ENCODE results near the gene WDR41.
"Not testable (repeated sequence)": the region's sequence is repeated elsewhere in the genome, so short reads cannot be mapped to it uniquely, and the experiment has no call there.

WDR41 gene

DNA sequence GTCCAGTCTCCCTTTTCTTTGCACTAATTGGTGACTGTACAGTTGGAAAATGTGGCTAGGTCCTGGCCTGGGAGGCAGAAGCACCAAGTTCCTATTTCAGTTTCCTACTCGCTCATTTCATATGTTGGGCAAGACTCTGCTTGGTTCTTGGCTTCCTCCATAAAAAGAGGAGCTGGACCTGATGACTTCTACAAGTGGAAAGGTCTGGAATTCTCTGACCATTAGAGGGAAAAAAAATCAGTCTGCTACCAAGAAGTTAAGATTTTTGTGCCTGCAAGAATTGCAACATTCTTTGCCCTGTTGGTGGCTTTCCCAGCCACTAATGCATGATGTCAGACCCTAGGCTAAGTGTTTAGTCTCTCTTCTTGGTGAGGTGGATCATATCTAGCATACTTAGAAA lies 91.5 kb downstream of the WDR41 start:
- no peak for DNase-seq

DNA sequence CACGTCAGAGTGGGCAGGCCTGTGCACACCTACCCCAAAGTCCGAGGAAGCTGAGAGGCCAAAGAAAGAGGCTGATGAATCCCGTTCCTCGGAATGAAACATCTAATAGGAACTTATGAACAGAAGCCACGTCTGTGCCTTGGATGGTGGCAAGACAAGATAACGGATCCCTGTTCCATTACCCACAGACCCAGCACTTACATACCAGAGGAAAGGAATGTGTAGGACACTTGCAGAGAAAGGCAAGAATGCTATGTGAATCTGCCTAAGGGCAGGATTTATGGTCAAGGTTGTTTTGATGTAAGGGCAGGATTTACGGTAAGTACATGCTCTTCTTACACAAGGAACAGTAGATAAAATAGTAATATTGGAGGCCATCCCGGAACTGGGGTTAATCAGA lies 93.2 kb downstream of the WDR41 start:
- DNase-seq, result no peak

DNA sequence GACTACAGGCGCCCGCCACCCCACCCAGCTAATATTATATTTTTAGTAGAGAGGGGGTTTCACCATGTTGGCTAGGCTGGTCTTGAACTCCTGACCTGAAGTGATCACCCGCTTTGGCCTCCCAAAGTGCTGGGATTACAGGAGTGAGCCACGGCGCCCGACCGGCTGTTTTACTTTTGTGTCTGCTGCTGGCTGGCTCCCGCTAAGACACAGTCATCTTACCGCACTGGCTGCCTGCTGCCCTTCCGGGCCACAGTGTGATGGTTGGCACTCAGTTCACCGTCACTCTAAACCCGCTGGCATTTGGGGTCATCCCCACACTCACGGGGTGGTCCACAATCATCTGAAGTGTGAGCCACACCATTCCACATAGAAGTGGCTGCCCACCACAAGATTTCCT lies 93.7 kb downstream of the WDR41 start:
- DNase-seq, result no peak

DNA sequence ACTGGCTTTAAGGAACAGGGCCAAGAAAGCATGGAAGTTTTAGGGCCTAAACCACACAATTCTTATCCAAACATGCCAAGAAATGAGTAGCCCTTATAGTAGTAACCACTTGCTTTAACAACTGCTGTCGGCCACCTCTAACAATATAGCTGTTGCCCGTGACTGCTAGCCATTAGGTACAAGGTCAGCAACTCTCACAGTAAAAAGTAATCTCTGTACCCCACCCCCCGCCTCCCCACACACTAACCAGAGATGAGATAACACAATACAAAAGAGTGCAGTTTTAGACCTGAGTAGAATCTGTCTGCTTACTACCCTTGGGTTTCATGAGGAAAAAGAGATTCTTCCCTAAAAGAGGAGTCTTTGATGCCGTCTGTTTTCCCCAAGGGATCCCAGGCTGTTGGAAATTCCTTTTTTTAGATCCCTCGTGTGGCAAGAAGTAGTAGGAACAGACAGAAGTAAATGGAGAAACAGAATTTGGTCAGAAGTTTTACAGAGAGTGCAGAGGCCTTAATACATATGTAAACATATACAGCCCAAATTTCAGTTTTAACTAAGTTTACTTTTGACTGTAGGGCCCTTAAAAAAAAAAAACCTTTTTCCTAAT lies 94.3 kb downstream of the WDR41 start:
- DNase-seq, result no peak

DNA sequence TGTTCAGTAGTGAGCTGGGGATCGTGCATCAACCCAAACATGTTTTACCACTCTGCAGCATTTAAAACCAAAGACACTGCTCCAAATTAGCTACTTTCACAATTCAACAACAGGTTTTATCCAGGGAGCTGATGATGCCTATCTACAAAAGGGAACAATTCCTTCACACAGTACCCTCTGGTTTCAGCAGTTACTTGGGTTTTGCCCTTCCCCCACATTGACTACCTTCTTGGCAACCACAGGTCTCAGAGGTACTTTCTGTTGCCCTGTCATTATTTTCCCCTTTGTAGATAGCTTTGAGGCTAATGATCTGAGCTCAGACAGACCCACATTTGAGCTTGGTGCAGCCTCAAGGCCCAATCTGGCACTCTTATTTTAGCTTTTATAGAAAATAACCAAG lies 96.1 kb downstream of the WDR41 start:
- no peak for DNase-seq

DNA sequence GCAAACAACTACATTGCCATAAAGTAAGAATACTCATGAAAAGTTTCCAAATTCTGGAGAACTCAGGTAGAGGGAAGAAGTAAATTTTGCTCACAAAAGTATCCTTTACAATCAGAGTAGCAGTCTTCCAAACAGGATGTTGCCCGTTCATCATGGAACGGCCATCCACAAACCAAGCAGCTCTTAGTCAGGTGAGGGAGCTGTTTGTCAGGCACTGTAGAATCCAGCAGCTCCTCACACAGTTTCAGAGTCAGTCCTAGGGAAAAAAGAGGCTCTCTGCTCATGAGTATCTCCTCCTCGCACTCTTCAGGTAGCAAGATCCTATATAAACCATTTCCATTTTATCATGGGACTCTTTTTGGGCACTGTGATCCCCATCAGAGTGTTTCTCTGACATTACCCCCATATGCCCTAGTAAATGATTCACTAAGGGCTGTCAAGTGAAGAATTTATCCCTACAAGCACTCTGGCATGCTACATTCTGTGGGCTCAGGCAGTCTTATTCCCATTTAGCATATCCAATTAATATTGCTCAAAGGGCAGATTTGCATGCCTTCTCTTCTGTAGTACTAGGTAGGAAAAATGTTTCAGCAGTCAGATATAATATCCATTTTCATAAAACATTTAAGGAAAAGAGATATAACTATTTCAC lies 97.9 kb downstream of the WDR41 start:
- DNase-seq, result no peak

DNA sequence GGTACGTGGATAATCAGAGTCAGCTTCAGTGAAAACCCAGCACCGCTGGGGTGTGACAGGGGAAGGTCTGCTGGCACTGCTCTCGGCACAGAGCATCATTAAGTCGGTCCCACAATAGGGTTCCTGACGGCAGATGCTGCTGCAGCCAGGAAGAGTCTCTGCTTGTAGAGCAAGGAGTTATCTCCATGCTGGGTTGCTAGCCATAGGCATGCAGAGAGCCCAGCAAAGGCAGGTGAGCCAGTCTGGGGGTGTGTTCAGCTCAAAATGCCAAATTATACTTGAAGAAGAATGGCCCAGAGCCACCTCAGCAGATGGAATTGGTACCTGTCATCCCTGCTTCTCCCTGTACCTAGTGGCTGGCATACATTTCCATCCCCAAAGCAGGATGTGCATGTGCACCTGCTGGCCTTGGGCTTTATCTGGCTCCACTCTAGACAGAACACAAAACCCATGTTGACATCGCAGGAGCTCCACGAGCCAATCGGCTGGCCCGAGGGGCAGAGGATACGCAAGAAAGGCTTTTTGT lies 100.8 kb downstream of the WDR41 start:
- DNase-seq, result no peak

DNA sequence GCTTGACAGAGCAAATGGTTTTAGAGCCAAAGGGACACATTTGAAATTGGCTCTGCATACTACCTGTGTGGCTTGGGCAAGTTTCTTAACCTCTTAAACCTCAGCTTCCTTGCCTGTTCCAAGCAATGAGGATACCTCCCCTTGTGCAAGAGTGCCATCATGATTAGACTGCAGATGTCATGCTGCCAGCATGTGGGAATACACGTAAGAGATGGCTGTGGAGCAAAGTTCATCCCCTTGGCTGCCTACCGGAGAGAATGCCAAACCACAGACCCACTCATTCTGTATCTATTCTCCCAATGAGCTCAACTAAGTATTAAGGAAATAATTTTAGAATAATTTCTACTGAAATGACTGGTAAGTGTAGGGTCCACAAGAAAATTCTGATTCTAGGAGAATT lies 101.3 kb downstream of the WDR41 start:
- no peak for DNase-seq

DNA sequence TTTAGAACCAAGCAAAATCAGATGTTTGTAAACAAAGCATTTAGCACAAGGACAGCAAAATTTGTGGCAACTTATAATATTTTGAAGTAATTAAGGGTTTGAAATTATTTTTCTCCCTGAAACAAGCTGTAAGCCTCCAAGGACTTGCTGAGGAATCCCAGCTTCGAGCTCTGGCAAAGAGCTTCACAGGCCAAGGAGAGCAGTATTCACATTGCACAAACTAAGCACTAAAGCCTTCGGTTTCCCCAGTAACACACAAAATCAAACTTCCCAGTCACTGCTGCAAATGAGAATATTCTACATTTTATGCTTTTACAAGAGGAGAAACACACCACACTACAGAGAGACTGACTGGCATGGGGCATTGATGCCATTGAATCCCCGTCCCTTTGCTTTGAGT lies 101.9 kb downstream of the WDR41 start:
- DNase-seq, result no peak

DNA sequence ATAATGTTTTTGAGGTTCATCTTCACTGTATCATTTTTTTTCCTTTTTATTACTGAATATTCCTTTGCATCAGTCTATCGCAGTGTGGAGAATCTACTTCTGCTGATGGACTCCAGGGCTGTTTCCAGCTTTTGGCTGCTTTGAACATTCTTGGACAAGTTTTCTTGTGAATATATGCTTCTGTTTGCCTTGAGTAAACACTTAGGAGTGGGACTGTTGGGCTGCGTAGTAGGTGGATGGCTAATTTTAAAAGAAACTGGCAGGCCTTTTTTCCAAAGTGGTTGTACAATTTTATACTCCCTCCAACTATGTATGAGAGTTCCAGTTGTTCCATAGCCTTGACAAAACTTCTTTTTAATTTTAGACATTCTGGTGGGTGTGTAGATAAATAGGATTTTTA lies 102.4 kb downstream of the WDR41 start:
- DNase-seq, result no peak

DNA sequence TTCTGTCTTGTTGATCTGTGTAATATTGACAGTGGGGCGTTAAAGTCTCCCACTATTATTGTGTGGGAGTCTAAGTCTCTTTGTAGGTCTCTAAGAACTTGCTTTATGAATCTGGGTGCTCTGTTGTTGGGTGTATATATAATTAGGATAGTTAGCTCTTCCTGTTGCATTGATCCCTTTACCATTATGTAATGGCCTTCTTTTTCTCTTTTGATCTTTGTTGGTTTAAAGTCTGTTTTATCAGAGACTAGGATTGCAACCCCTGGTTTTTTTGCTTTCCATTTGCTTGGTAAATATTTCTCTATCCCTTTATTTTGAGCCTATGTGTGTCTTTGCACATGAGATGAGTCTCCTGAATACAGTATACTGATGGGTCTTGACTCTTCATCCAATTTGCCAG lies 105.8 kb downstream of the WDR41 start:
- not testable (repeated sequence) for DNase-seq

DNA sequence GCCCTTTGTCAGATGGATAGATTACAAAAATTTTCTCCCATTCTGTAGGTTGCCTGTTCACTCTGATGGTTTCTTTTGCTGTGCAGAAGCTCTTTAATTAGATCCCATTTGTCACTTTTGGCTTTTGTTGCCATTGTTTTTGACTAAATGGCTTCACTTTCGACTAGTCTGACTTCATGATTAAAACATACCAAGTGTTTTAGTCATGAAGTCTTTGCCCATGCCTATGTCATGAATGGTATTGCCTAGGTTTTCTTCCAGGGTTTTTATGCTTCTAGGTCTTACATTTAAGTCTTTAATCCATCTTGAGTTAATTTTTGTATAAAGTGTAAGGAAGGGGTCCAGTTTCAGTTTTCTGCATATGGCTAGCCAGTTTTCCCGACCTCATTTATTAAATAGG lies 108.8 kb downstream of the WDR41 start:
- DNase-seq, result not testable (repeated sequence)

All from NCI-H510A (cell line).